AG04450 (cell line): ENCODE results near the gene DNMT3L. TPM values are rescaled to one million over a fixed set of nuclear protein-coding genes. Genes with fewer than 3 reads are reported as not detected.
"Not testable (repeated sequence)": the region's sequence is repeated elsewhere in the genome, so short reads cannot be mapped to it uniquely, and the experiment has no call there.

ENCODE experiments used
- CTCF ChIA-PET: fragments of 300-600, 350-600 bp; formaldehyde crosslinking; extraction: SDS; loops from one replicate; lab custom pipeline; 2022; ENCODE audit warnings: antibody characterized with exemption, inconsistent platforms; lab: Charles Lee
- POLR2A ChIA-PET: fragments of 350-600 bp; formaldehyde crosslinking; extraction: SDS; loops from one replicate; lab custom pipeline; 2021; ENCODE audit warnings: antibody characterized with exemption, inconsistent platforms; lab: Yijun Ruan, JAX
- DNase-seq: peaks from one replicate; pipeline ENCODE4 v3.0.0-alpha.2; 2011; ENCODE audit warnings: low read depth, low spot score
- H3K27ac ChIP-seq: one replicate; pipeline ENCODE4 v1.5.1; 2012; ENCODE audit warnings: low read depth, low read length, control low read depth
- H3K27me3 ChIP-seq: one replicate; pipeline ENCODE4 v1.6.0; 2012; ENCODE audit warnings: low read length; ENCODE audit not compliant: control insufficient read depth, insufficient read depth
- H3K4me3 ChIP-seq: 2 replicates; pipeline ENCODE4 v1.5.1; 2011; ENCODE audit warnings: mild to moderate bottlenecking, low read depth, low read length, control low read depth
- H3K9me3 ChIP-seq: 2 replicates; pipeline ENCODE4 v1.5.1; 2012; ENCODE audit warnings: low read length; ENCODE audit not compliant: control insufficient read depth, insufficient read depth
- CTCF ChIP-seq: IDR thresholded peaks from 2 replicates; pipeline ENCODE4 v1.5.1; 2011; ENCODE audit warnings: low read depth, low read length, control low read depth, inconsistent platforms
- polyA plus RNA-seq: library from polyadenylated mRNA; depleted of rRNA; stranded (reverse); fragments of >200 nt; gene quantifications from 2 replicates; pipeline ENCODE4 v1.2.3, GENCODE V29; 2011

Gene DNMT3L
- polyA plus RNA-seq, 1 experiment: not detected

DNA sequence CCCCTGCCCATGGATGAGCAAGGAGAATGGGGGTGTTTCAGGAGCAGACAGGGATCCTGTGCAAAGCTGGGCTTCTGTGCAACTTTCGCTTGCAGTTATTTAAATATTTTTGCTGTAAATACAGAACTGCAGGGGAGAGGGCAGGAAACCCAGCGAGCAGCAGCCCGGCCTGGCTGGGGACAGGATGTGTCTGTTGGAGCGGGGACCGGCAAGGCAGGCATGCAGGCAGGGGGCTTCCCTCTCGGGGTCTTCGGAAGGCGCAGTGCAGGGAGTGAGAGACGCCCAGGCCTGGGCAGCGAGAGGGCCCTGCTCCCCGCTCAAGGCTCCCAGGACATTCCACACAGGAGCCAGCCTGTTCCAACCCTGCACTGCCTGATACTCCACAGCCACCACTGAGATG is 22.3 kb upstream of the DNMT3L start:
- ChIA-PET CTCF (no interaction called here), POLR2A (no interaction called here)
- no peak for DNase-seq
- TF ChIP-seq CTCF: no peak
- Histone ChIP-seq H3K27ac (no peak overlapping the region), H3K9me3 (no peaks in the 10 kb centered on the region; the same call in 1 of the 2 replicates), H3K4me3 (no peak overlapping the region), H3K27me3 (peaks cover 27% of the 10 kb centered on the region)

- H3K4me3 ChIP-seq, DNase-seq, H3K9me3 ChIP-seq, POLR2A ChIA-PET, CTCF ChIA-PET, H3K27ac ChIP-seq: not testable (repeated sequence)
- peaks cover 21% of the 10 kb centered on the region for H3K27me3 ChIP-seq
Observed at GRCh38 chr21:44283211-44283785, 21.6 kb upstream of the DNMT3L start.

- POLR2A ChIA-PET: no interaction called here
- H3K9me3 ChIP-seq: no peaks in the 10 kb centered on the region; the same call in 1 of the 2 replicates
Observed at GRCh38 chr21:44282370-44282769, 20.7 kb upstream of the DNMT3L start.

GRCh38 chr21:44281801-44282200 is 20.1 kb upstream of the DNMT3L start:
- CTCF ChIA-PET: no interaction called here
- no peak for DNase-seq
- TF ChIP-seq CTCF: no peak
- no peak overlapping the region for H3K27ac ChIP-seq
- POLR2A ChIA-PET: no interaction called here
- H3K4me3 ChIP-seq: no peak overlapping the region
- H3K9me3 ChIP-seq: no peaks in the 10 kb centered on the region; the same call in 1 of the 2 replicates
- peaks cover 17% of the 10 kb centered on the region for H3K27me3 ChIP-seq

More at GRCh38 chr21:44282370-44282769, 20.7 kb upstream of the DNMT3L start:
- no peak for DNase-seq
- no peak overlapping the region for H3K4me3 ChIP-seq
- CTCF ChIA-PET: no interaction called here
- TF ChIP-seq CTCF: no peak
- peaks cover 17% of the 10 kb centered on the region for H3K27me3 ChIP-seq
- no peak overlapping the region for H3K27ac ChIP-seq

GRCh38 chr21:44279354-44280260 is 17.9 kb upstream of the DNMT3L start:
- no peak for TF ChIP-seq CTCF
- ChIA-PET CTCF (no interaction called here), POLR2A (no interaction called here)
- no peak overlapping the region for H3K4me3 ChIP-seq
- H3K27me3 ChIP-seq: peaks cover 13% of the 10 kb centered on the region
- DNase-seq: no peak
- H3K9me3 ChIP-seq: no peaks in the 10 kb centered on the region
- H3K27ac ChIP-seq: no peak overlapping the region
